ENCODE results near the gene RNF225.
"Not testable (repeated sequence)": the region's sequence is repeated elsewhere in the genome, so short reads cannot be mapped to it uniquely, and the experiment has no call there.

DNA sequence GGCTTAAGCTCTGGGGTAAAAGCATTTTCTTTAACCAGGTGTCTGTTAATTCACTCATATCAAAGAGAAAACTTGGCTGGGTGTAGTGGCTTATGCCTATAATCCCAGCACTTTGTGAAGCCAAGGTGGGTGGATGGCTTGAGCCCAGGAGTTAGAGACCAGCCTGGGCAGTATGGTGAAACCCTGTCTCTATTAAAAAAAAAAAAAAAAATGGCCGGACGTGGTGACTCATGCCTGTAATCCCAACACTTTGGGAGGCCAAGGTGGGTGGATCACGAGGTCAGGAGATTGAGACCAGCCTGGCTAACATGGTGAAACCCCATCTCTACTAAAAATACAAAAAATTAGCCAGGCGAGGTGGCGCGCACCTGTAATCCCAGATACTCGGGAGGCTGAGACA is 18.7 kb upstream of the RNF225 start:
- TF ChIP-seq EZH2 (optimal IDR thresholded peaks at IDR 0.05; ENCODE audit: low read depth, low read length), result not testable (repeated sequence)
- TF ChIP-seq, protein P1, sequence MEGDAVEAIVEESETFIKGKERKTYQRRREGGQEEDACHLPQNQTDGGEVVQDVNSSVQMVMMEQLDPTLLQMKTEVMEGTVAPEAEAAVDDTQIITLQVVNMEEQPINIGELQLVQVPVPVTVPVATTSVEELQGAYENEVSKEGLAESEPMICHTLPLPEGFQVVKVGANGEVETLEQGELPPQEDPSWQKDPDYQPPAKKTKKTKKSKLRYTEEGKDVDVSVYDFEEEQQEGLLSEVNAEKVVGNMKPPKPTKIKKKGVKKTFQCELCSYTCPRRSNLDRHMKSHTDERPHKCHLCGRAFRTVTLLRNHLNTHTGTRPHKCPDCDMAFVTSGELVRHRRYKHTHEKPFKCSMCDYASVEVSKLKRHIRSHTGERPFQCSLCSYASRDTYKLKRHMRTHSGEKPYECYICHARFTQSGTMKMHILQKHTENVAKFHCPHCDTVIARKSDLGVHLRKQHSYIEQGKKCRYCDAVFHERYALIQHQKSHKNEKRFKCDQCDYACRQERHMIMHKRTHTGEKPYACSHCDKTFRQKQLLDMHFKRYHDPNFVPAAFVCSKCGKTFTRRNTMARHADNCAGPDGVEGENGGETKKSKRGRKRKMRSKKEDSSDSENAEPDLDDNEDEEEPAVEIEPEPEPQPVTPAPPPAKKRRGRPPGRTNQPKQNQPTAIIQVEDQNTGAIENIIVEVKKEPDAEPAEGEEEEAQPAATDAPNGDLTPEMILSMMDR (IDR thresholded peaks at IDR 0.05; ENCODE audit: low read length), result not testable (repeated sequence)
